Epithelial cell of esophagus (primary cell): ENCODE results near the gene FRMPD1.
"Not testable (repeated sequence)": the region's sequence is repeated elsewhere in the genome, so short reads cannot be mapped to it uniquely, and the experiment has no call there.

Experiments
- DNase-seq: peaks from one replicate; pipeline ENCODE4 v3.0.0; 2010; ENCODE audit warnings: low read depth
- H3K4me3 ChIP-seq: 2 replicates; pipeline ENCODE4 v1.5.1; 2011; ENCODE audit warnings: mild to moderate bottlenecking, low read length, control low read depth
- TF ChIP-seq, protein P1 (sequence below): IDR thresholded peaks from 2 replicates; pipeline ENCODE4 v1.5.1; 2011; ENCODE audit warnings: low read depth, mild to moderate bottlenecking, low read length, control low read depth, inconsistent platforms; ENCODE audit not compliant: insufficient read depth; ENCODE audit errors: missing control alignments

FRMPD1 gene, protein sequence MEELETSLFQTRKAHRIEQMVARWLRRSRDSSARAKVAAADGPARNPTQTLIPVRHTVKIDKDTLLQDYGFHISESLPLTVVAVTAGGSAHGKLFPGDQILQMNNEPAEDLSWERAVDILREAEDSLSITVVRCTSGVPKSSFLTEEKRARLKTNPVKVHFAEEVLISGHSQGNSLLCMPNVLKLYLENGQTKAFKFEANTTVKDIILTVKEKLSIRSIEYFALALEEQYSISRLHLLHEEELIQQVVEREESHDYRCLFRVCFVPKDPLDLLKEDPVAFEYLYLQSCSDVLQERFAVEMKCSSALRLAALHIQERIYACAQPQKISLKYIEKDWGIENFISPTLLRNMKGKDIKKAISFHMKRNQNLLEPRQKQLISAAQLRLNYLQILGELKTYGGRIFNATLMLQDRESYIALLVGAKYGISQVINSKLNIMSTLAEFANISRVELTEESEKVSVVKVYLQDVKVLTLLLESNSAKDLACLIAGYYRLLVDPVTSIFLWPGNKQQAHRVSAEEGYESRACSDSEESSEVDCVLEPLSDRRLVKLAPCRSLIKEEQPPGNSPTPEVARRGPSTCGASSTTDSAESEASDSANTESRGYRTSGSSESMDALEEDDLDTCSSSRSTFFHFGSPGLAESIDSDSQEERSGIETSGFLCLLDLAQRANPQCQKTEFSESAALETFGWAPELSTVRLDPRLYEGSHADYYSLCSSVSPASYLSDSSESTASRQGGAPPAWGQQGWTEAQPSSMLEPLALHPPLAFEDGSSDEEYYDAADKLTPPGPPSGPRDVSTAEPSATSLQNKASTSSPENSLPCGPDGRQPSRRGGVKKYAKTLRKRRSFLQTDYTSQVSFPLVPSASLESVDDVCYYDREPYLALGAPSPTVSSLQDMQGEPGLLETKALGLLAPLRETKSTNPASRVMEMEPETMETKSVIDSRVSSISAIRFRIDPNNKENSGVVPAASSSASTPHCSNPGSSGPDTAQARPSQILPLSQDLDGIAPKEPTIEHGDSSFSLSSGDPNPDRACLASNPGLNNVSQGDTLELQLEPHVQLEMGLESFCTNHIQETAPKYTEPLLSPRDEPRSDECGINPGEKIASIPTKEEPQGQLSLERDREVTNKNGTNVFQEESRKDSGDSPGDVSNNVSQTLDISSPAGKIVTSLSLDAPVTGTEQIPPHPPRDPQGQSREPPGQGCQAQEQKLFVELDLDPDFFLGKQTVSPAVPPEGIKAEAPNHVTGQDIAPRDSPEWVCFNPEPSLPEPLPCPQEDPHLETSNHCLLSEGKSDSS (N-terminal part only)

DNA sequence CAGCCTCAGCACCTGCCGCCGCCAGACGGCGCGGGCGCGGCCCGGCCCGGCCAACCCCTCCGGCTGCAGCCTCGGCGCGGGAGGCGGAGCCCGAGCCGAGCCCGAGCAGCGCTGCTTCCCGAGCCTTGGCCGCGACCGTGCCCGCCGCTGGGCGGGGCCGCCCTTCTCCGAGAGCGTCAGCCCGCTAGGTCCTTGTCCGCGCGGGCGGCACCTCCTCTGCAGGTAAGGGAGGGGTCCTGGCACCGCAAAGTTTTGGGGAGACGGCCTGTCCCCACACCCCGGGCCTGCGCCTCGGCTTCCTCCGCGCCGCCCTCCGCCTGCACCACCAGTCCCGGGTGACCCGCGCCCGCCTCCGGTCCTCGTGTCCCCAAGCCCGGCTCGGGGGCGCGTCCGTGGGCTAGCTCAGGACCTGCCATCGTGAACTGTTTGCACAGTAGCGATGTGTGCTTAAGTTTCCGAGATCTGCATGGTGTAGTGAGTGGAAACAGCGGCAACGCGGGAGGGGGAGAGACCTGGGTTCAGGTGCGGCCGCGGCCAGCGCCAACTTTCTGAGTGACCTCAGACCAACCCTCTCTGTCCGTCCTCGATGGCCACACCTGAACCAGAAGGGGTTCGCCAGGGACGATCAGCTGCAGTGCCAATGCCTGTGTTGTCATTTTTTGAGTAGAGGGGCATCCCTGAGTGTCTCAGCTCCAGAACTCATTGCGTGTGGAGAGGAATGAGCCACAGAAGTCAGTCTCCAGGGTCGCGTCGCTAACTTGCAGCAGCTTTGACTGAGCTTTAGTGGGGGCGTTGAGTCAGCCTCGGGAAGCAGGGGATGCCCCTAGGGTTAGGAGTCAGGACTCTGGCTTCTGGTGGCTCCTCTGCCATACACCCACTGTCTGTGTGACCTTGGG is at the start of gene FRMPD1:
TSS of gene FRMPD1 (plus strand) at position 82 of the 896 bp plus-strand sequence. CDS start 41,688 bp downstream, outside the sequence.
- TF ChIP-seq, protein P1, sequence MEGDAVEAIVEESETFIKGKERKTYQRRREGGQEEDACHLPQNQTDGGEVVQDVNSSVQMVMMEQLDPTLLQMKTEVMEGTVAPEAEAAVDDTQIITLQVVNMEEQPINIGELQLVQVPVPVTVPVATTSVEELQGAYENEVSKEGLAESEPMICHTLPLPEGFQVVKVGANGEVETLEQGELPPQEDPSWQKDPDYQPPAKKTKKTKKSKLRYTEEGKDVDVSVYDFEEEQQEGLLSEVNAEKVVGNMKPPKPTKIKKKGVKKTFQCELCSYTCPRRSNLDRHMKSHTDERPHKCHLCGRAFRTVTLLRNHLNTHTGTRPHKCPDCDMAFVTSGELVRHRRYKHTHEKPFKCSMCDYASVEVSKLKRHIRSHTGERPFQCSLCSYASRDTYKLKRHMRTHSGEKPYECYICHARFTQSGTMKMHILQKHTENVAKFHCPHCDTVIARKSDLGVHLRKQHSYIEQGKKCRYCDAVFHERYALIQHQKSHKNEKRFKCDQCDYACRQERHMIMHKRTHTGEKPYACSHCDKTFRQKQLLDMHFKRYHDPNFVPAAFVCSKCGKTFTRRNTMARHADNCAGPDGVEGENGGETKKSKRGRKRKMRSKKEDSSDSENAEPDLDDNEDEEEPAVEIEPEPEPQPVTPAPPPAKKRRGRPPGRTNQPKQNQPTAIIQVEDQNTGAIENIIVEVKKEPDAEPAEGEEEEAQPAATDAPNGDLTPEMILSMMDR, result no peak
- peak; percentile 73 for DNase-seq
- peak within 1 kb of the TSS; percentile 29 for H3K4me3 ChIP-seq

DNA sequence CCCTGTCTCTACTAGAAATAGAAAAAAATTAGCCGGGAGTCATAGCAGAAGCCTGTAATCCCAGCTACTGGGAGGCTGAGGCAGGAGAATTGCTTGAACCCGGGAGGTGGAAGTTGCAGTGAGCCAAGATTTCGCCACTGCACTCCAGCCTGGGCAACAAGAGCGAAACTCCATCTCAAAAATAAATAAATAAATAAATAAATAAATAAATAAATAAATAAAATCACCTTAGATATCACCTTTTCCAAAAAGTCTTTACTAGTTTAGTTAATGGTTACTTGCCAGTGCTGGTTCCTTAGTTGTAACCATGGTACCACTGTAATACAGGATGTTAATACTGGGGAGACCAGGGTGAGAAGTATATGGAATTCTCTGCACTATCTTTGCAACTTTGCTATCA is 48.7 kb upstream of the FRMPD1 start:
- not testable (repeated sequence) for DNase-seq, H3K4me3 ChIP-seq

DNA sequence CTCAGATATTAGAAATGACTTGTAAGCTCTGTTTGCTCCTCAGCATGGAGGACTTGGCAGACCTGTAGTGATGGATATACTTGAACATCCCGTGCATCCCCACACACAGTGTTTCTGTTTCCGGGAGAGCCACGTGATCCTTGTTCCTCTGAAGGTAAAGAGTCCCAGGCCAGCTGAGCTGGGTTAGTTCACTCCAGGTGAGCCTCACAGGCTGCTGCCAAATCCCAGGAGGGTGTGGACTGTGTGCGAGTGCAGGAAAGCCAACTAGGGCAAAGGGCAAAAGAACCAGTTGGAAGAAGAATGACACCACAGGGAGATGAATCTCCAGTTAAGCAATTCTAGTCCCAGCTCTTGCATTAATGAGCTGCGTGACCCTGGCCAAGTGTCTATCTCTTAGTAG is 47.9 kb upstream of the FRMPD1 start:
- DNase-seq, result peak; percentile 90
- H3K4me3 ChIP-seq, result no peak overlapping the region
- TF ChIP-seq, protein P1, result no peak

DNA sequence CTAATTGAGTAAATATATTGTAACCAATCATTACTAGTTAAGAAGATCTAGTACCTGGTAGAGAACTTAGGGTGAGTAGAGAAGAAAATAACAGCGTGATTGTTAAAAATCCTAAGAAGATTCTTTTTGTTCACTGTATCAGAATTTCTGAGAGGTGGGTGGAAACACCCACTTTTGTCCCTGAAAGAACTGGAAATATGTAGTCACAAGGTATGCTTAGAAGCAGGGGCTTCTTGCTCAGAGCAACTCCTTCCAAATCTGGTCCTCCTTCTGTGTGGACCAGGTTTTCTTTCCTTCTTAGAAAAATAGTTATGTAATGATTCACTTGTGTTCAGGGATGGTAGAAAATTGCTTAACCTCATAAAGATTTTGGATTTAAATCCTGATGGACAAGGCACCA is 46.5 kb upstream of the FRMPD1 start:
- H3K4me3 ChIP-seq, result no peak overlapping the region
- TF ChIP-seq, protein P1, result no peak
- no peak for DNase-seq

DNA sequence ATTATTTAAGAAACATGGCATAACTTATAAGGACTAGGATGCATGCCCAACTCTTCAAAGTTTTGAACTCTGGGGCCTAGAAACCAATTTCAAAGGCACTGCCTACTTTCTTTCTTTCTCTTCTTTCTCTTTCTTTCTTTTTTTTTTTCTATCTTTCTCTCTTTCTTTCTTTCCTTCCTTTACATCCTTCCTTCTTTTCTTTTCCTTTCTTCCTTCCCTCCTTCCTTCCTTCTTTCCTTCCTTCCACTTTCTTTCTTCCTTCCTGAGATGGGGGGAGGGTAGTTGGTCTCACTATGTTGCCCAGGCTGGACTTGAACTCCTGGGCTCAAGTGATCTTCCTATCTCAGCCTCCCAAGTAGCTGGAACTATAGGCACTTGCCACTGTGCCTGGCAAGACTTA is 42.5 kb upstream of the FRMPD1 start:
- no peak for DNase-seq

DNA sequence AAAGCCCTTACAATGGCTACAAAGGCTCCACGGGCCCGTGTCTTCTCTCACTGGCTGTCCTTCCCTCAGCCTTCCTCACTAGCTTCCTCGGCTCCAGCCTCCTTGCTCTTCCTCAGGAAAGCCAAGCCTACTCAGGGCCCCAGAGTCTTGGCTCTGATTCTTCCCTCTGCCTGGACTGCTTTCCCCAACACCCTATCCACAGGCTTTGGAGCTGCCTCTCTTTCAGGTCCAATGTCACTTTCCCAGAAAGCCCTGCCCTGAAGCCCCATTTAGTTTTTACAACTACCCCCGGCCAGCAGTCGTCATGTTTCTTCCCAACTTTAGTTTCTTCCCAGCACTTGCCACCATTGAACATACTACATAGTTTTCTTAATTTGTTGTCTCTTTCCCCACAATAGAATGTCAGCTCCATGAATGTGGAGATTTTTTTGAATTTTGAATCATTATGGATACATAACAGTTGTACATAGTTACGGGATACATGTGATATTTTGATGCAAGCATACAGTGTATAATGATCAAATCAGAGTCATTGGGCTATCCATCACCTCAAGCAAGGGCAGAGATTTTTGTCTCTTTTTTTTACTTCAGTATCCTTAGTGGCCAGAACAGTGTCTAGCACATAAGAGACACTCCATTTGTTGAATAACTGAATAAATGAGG is 40.9 kb upstream of the FRMPD1 start:
- TF ChIP-seq, protein P1, result no peak
- H3K4me3 ChIP-seq, result no peak overlapping the region
- no peak for DNase-seq

More for the DNA sequence above, 42.5 kb upstream of the FRMPD1 start:
- no peak overlapping the region for H3K4me3 ChIP-seq
- TF ChIP-seq, protein P1, result no peak
